Activated T-cell treated with anti-CD3 and anti-CD28 coated beads for 4 hours (primary cell): ENCODE results near the gene ITIH5.

Experiments
- DNase-seq: peaks from one replicate; pipeline ENCODE4 v3.0.0-alpha.2; 2020

The ITIH5 gene

GRCh38 chr10:7579681-7580080 lies 87.1 kb downstream of the ITIH5 start:
- DNase-seq, result no peak

- no peak for DNase-seq
Measured at GRCh38 chr10:7577579-7577978, 89.2 kb downstream of the ITIH5 start.

- DNase-seq, result no peak
Measured at GRCh38 chr10:7577176-7577575, 89.6 kb downstream of the ITIH5 start.

- DNase-seq, result no peak
Measured at GRCh38 chr10:7576340-7576739, 90.4 kb downstream of the ITIH5 start.

- DNase-seq, result no peak
Measured at GRCh38 chr10:7572391-7572790, 94.4 kb downstream of the ITIH5 start.

DNA sequence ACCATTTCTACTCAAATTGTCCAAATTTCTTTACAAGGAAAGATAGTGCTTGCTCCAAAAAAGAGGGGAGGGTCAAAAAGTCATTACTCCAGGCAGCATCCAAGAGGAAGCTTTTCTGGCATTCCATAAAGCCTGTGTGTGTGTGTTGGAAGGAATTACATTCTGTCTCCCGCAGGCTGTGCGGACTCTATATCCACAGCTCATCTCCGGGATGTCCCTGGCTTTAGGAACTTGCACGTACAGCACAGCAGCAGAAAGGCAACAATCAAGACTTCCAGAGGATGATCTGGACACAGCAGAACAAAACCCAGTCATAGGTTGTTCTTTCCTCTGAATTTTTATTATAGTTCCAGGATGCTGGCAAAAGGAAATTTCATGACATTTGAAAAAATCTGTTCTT lies 94.8 kb downstream of the ITIH5 start:
- DNase-seq, result no peak

GRCh38 chr10:7567911-7568620 lies 98.7 kb downstream of the ITIH5 start:
- no peak for DNase-seq

DNA sequence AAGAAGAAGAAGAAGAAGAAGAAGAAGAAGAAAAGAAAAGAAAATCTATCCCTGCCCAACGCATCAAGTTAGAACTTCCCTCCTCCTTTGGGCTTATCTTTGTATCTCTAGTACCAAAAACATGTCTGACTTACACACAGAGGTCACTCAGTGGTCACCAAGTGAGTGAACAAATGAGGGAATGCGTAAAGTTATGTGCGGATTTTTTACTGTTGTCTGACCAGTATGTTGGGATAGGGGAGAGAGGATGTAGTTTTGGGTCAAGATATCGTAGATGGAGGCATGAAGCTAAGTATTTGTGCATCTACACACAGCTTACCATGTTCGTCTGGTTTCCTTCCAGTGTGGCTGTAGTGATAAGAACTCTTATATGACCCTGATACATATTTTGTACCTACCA lies 99.9 kb downstream of the ITIH5 start:
- DNase-seq, result no peak

DNA sequence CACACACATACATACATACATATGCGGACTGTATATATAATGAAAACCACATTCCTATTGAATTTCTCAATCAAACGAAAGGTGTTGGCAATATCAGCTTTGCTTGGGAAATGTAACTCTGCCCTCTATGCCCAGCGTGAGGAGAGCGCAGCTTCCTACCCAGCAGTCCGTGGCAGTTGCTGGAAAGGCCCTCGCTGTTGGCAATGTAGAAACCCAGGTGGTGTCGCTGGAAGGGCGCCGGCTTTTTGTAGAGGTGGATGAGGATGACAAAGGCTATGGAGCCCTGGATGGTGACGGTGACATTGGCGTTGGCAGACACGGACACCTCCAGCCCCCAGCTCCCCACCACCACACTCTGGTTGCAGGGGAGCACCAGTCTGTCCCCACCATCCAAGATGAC lies 100.9 kb downstream of the ITIH5 start:
- DNase-seq, result no peak

GRCh38 chr10:7563770-7564169 lies 103.0 kb downstream of the ITIH5 start:
- no peak for DNase-seq

- no peak for DNase-seq
Measured at GRCh38 chr10:7563368-7563767, 103.4 kb downstream of the ITIH5 start.

- no peak for DNase-seq
Measured at GRCh38 chr10:7561985-7562384, 104.8 kb downstream of the ITIH5 start.

GRCh38 chr10:7561216-7561893 lies 105.4 kb downstream of the ITIH5 start:
- DNase-seq, result no peak

- DNase-seq, result no peak
Measured at GRCh38 chr10:7560519-7560918, 106.2 kb downstream of the ITIH5 start.

DNA sequence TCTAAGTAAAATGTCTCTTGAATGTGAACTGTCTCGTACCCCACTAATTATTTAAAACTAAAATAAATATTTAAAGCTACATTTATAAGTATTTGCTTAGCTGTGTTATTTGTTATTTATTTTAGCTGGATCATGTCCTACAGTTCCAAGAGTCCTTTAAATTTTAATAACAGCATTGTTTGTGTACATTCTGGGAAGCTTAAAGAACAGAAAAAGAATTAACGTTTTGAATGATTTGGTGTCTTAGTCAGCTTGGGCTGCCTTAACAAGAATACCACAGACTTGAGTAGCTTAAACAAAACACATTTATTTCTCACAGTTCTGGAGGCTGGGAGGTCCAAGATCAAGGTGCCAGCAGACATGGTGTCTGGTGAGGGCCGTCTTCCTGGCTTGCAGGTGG lies 107.4 kb downstream of the ITIH5 start:
- DNase-seq, result no peak

- no peak for DNase-seq
Measured at GRCh38 chr10:7558036-7558435, 108.7 kb downstream of the ITIH5 start.

- no peak for DNase-seq
Measured at GRCh38 chr10:7553531-7553930, 113.2 kb downstream of the ITIH5 start.

GRCh38 chr10:7551950-7552716 lies 114.6 kb downstream of the ITIH5 start:
- DNase-seq, result no peak

- no peak for DNase-seq
Measured at GRCh38 chr10:7551289-7551688, 115.5 kb downstream of the ITIH5 start.

DNA sequence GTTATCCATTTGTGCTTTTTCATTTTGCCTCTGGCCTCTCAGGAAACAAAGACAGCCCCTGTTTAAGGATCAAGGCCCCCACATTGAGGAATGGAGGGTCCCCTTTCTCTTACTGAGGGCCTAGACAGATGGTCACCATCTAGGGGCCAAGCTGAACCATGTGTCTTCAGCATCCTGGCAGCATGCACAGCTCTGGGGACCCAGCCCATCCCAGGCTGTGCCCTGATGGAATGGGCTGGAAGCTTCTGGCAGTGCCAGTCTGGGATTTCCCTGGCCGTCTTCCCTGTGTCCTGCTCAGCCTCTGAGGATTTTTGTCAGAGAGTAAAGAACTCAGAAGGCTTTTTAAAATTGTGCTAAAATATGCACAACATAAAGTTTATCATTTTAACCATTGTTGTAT lies 116.8 kb downstream of the ITIH5 start:
- no peak for DNase-seq

- DNase-seq, result no peak
Measured at GRCh38 chr10:7547829-7548228, 118.9 kb downstream of the ITIH5 start.

DNA sequence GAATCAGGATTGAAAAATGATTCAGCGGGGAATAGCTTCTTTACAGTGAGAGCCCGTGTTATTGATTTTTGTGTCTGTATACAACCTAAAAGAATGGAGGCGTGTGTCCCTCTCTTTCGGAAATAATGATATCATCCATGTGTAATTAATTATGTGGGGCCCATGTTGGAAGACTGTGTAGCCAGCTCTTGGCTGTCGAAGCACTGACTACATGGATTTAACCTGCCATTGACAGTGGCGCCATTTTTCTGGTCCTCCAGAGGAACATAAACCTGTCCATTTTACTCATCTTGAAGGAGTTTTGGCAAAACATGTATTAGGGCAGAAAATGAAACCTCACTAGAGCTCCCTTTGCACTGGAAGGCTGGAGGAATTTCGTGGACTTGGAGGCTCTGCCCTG lies 119.6 kb downstream of the ITIH5 start:
- DNase-seq, result no peak

DNA sequence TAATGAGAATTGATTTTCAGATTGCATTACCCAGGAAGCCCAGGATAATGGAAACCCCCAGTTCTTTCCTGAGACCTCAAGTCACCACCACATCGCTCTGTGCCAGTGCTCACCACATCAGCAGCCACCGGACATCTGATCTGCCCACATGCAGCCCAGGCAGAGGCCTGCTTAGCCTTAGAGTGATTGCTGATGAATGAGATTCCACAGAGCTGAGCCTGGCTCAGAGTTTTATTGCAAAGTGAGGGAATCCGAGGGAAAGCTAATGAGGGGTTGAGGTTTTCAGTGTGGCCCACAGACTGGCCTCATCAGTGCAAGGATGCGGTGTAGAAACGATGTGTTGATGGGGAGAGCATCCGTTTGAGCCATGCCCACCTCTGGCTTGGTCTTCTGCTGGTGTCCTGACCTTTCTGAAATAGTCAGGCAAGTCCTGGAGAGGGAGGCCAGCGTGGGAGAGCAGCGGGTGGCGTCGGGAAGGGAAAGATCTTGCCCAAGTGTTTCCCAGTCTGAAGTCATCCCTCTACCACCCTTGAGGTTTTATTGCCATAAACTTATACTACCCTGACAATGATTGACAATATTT lies 120.3 kb downstream of the ITIH5 start:
- no peak for DNase-seq

DNA sequence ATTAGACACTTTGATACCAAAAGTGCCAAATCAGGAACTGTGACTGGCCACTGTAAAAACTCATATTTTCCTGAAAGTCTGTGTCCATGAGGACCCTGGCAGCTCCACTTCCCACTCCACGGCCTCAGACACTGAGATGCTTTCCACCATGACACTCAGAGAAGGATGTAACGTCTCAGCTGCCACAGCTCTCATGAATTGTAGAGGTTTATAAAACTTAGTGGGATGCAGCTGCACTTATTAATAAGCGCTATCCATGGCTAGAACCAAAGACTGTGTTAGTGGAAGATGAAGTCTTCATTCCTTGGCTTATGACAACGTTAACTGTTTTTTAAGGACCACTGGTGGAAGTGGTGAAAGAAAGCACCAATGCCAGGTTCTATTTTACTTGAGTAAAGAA lies 121.0 kb downstream of the ITIH5 start:
- DNase-seq, result no peak
